Glutamatergic neuron (in vitro differentiated cells): ENCODE measurements around the gene REV3L. TPM values are rescaled to one million over a fixed set of nuclear protein-coding genes. Genes with fewer than 3 reads are reported as not detected.

Experiments used
- DNase-seq: peaks from one replicate; pipeline ENCODE4 v3.0.0; 2022
- H3K27ac Mint-ChIP-seq: one replicate; pipeline ENCODE4 v1.8.0; 2020; ENCODE audit warnings: mild to moderate bottlenecking, mixed read lengths, inconsistent platforms; ENCODE audit not compliant: unreplicated experiment
- H3K27me3 Mint-ChIP-seq: one replicate; pipeline ENCODE4 v1.8.0; 2020; ENCODE audit warnings: mild to moderate bottlenecking, moderate library complexity, mixed read lengths, inconsistent platforms; ENCODE audit not compliant: unreplicated experiment
- H3K36me3 Mint-ChIP-seq: one replicate; pipeline ENCODE4 v1.8.0; 2020; ENCODE audit warnings: mild to moderate bottlenecking, mixed read lengths, inconsistent platforms; ENCODE audit not compliant: unreplicated experiment
- H3K4me1 Mint-ChIP-seq: one replicate; pipeline ENCODE4 v1.8.0; 2020; ENCODE audit warnings: mild to moderate bottlenecking, low read depth, mixed read lengths, inconsistent platforms; ENCODE audit not compliant: unreplicated experiment
- H3K4me3 Mint-ChIP-seq: one replicate; pipeline ENCODE4 v1.8.0; 2020; ENCODE audit warnings: mild to moderate bottlenecking, mixed read lengths, inconsistent platforms; ENCODE audit not compliant: unreplicated experiment
- H3K9me3 Mint-ChIP-seq: one replicate; pipeline ENCODE4 v1.8.0; 2020; ENCODE audit warnings: mild to moderate bottlenecking, moderate library complexity, mixed read lengths, inconsistent platforms; ENCODE audit not compliant: unreplicated experiment
- CTCF ChIP-seq: fragments of 200-600 bp; sonication (generic); IDR thresholded peaks from one replicate; pipeline ENCODE4 v1.5.0; 2021; ENCODE audit not compliant: partially characterized antibody, unreplicated experiment
- total RNA-seq: library from RNA; stranded (reverse); fragmentation: NEBNext Ultra II Directional; extraction: Animal tissue kit (Norgen Biotek cat#: 25700); gene quantifications from one replicate; pipeline ENCODE4 v1.2.1, GENCODE V29; 2021; ENCODE audit not compliant: unreplicated experiment

Gene REV3L
- total RNA-seq, 1 donor from 2014 or later: 33.3 TPM

- Mint-ChIP-seq H3K36me3 (no peaks in the 10 kb centered on the region), H3K4me3 (no peak overlapping the region), H3K27me3 (no peaks in the 10 kb centered on the region), H3K4me1 (peaks cover 3% of the 10 kb centered on the region), H3K9me3 (no peaks in the 10 kb centered on the region), H3K27ac (no peak overlapping the region)
- TF ChIP-seq CTCF: no peak
- no peak for DNase-seq
Observed at GRCh38 chr6:111470991-111471390, 12.0 kb downstream of the REV3L start.

- Mint-ChIP-seq H3K4me3 (no peak overlapping the region), H3K4me1 (peaks cover 3% of the 10 kb centered on the region)
- DNase-seq: no peak
Observed at GRCh38 chr6:111469543-111469942, 13.5 kb downstream of the REV3L start.

GRCh38 chr6:111468329-111469012 is 14.5 kb downstream of the REV3L start:
- no peaks in the 10 kb centered on the region for H3K9me3 Mint-ChIP-seq
- no peaks in the 10 kb centered on the region for H3K27me3 Mint-ChIP-seq
- H3K27ac Mint-ChIP-seq: no peak overlapping the region
- H3K4me3 Mint-ChIP-seq: no peak overlapping the region
- no peaks in the 10 kb centered on the region for H3K36me3 Mint-ChIP-seq
- H3K4me1 Mint-ChIP-seq: peaks cover 3% of the 10 kb centered on the region
- no peak for TF ChIP-seq CTCF
- DNase-seq: no peak

More at GRCh38 chr6:111469543-111469942, 13.5 kb downstream of the REV3L start:
- H3K27ac Mint-ChIP-seq: no peak overlapping the region
- H3K27me3 Mint-ChIP-seq: no peaks in the 10 kb centered on the region
- H3K36me3 Mint-ChIP-seq: no peaks in the 10 kb centered on the region
- H3K9me3 Mint-ChIP-seq: no peaks in the 10 kb centered on the region
- TF ChIP-seq CTCF: no peak

GRCh38 chr6:111464184-111464583 is 18.8 kb downstream of the REV3L start:
- no peak overlapping the region for H3K4me3 Mint-ChIP-seq
- no peaks in the 10 kb centered on the region for H3K9me3 Mint-ChIP-seq
- DNase-seq: no peak
- no peak for TF ChIP-seq CTCF
- H3K4me1 Mint-ChIP-seq: no peaks in the 10 kb centered on the region
- peaks cover 7% of the 10 kb centered on the region for H3K36me3 Mint-ChIP-seq
- H3K27ac Mint-ChIP-seq: no peak overlapping the region
- H3K27me3 Mint-ChIP-seq: no peaks in the 10 kb centered on the region

GRCh38 chr6:111462770-111463391 is 20.1 kb downstream of the REV3L start:
- no peak for TF ChIP-seq CTCF
- H3K36me3 Mint-ChIP-seq: peaks cover 13% of the 10 kb centered on the region
- H3K9me3 Mint-ChIP-seq: no peaks in the 10 kb centered on the region
- no peak overlapping the region for H3K27ac Mint-ChIP-seq
- no peaks in the 10 kb centered on the region for H3K27me3 Mint-ChIP-seq
- H3K4me1 Mint-ChIP-seq: no peaks in the 10 kb centered on the region
- DNase-seq: no peak
- H3K4me3 Mint-ChIP-seq: no peak overlapping the region
